Rectal smooth muscle tissue (tissue), 1 donor: Measurements from ENCODE around the gene MED27.
"Not testable (repeated sequence)": the region's sequence is repeated elsewhere in the genome, so short reads cannot be mapped to it uniquely, and the experiment has no call there.

Source experiments
- H3K27ac ChIP-seq: one replicate; pipeline ENCODE4 v1.7.0; 2013; ENCODE audit warnings: low read depth, low read length, inconsistent platforms
- H3K27me3 ChIP-seq: one replicate; pipeline ENCODE4 v1.7.0; 2013; ENCODE audit warnings: low read length; ENCODE audit not compliant: control insufficient read depth, insufficient read depth
- H3K36me3 ChIP-seq: one replicate; pipeline ENCODE4 v1.7.0; 2013; ENCODE audit warnings: low read length; ENCODE audit not compliant: control insufficient read depth, insufficient read depth
- H3K4me1 ChIP-seq: one replicate; pipeline ENCODE4 v1.7.0; 2013; ENCODE audit warnings: low read length; ENCODE audit not compliant: control insufficient read depth, insufficient read depth
- H3K4me3 ChIP-seq: one replicate; pipeline ENCODE4 v1.7.0; 2013; ENCODE audit warnings: low read length
- H3K9ac ChIP-seq: one replicate; pipeline ENCODE4 v1.7.0; 2013; ENCODE audit warnings: low read length

Gene MED27

DNA sequence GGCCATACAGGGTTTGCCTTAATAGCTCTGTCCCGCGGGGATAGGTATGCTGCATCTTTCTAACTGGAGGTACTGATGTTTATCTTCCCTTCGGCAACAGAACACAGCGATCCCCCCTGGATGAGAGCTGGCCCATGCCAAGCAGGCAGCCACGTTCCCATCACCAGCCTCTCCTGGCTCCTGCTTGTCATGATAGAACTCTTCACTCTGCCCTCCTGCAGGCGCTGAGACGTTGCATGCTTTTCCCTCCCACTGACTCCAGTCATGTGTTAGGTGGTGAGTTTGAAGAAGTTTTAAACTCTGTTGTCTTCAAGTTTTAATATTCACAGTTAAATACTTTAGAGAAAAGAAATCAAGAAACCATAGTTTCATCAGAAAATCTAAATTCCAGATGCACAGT is 60.0 kb downstream of the MED27 start:
- Histone ChIP-seq H3K36me3 (no peaks in the 10 kb centered on the region), H3K4me1 (no peaks in the 10 kb centered on the region), H3K27ac (no peak overlapping the region), H3K9ac (no peak overlapping the region), H3K4me3 (no peak overlapping the region), H3K27me3 (no peaks in the 10 kb centered on the region)

DNA sequence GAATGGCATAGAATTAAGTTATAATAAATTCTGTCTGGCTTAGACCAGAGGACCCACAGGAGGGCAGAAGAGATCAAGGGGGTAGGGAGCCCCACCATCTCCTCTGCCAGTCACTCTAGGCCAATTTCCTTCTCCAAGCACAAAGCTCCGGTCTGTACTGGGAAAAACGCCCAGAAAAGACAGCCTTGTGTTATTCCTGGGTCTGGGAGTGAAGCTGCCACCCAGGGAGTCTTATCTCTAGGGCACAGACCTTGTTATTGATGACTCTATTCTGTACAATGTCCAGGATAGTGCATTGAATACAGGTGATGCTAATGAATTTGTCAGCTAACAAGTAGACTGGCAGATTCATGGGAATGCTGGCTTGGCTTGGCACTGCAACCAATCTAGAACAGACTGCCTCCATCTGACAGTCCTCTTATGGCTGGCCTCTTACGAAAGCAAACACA is 60.7 kb downstream of the MED27 start:
- H3K36me3 ChIP-seq: no peaks in the 10 kb centered on the region
- no peaks in the 10 kb centered on the region for H3K27me3 ChIP-seq
- no peak overlapping the region for H3K9ac ChIP-seq
- no peak overlapping the region for H3K27ac ChIP-seq
- no peaks in the 10 kb centered on the region for H3K4me1 ChIP-seq
- H3K4me3 ChIP-seq: no peak overlapping the region

DNA sequence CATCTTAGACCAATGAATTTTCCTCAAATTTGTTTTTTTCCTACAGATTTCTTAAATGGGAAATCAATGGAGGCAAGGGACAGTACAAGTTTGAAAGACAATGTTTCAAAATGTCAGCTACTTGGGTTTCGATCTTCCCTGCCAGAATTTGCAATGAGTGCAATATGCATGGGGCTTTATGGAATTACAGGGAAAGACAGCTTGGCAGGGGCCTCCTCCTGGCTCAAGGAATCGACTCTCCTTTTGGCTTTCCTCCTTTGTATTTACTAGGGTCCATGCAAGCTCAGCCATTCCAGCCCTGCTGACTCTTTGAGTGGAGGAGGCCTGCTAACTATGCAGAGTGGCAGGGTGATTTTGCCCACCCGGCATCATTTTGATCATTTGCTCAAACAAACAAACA is 63.2 kb downstream of the MED27 start:
- H3K4me1 ChIP-seq: no peaks in the 10 kb centered on the region

DNA sequence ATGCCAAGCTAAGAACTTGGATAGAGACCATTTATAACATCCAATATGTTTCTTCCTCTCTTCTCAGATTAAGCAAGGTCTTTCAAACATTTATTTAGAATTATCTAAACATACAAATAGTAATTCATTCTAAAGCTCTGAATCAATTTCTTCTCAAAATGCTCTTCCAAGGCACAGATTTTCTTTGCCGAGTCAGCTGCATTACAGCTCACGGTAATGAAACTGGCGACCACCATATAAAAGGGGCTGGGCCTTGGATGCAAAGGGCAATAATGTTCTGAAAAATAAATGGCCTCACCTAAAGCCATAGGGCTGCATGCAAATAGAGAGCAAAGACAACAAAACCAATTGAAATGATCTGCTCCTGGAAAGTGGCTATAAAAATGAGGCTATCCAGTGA is 63.8 kb downstream of the MED27 start:
- H3K36me3 ChIP-seq: peaks cover 2% of the 10 kb centered on the region
- H3K27me3 ChIP-seq: no peaks in the 10 kb centered on the region
- H3K4me3 ChIP-seq: no peak overlapping the region
- no peak overlapping the region for H3K9ac ChIP-seq
- H3K27ac ChIP-seq: no peak overlapping the region
- no peaks in the 10 kb centered on the region for H3K4me1 ChIP-seq

More for the DNA sequence above, 63.2 kb downstream of the MED27 start:
- Histone ChIP-seq H3K4me3 (no peak overlapping the region), H3K27ac (no peak overlapping the region), H3K36me3 (peaks cover 2% of the 10 kb centered on the region), H3K9ac (no peak overlapping the region), H3K27me3 (no peaks in the 10 kb centered on the region)

DNA sequence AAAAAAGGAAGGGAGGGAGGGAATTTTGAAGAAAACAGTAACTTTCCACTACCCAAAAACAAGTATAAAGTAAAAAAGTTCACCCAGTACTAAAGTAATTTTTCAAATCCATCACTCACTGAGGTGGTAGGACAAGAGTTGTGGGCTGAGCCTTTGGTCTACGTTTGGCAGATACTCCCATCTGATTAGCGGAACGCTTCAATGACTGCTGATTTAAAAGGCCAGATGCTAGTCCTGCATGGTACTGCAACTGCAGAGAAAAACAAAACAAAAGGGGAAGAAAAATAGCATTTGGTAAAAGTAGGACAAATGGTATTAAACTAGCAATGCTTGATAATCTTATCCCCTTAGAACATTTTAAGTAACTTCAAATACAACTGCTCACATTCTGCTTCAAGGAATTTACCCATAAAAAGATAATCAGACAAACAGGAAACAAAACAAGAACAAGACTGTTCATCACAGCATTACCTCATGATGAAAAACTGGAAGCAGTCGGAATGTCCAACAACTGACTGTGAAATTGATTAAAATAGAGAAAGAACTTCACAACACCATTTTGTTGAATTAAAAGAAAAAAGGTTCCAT is 65.4 kb downstream of the MED27 start:
- H3K27ac ChIP-seq: no peak overlapping the region
- H3K4me1 ChIP-seq: no peaks in the 10 kb centered on the region

DNA sequence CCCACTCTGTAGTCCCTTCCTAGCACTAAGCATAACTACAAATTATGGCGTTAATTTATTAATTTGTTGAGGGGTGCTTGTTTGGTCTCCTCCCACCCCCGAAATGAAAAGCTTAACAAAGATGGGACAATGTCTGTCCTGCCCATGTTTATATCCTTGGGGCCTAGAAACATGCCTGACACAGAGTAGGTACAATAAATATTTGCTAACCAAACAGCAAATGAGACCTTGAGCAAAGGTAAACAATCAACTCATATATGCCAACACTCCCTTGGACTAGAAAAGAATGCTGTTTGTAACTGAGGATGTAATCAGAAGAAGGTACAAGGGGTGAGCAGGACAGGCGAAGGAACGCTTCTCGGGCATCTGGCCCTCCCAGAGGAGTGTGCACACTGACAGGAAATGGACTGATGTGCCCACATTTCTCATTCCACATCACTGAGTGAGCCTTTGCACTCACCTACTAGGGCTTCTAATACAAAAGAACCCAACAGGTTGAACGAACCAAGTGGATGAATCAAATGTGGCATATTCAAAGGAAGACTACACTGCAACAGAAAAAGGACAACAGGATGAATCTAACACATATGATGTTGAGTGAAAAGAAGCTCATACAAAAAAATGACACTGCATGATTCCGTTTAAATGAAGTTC is 66.8 kb downstream of the MED27 start:
- Histone ChIP-seq H3K27me3 (no peaks in the 10 kb centered on the region), H3K4me1 (no peaks in the 10 kb centered on the region), H3K36me3 (peaks cover 2% of the 10 kb centered on the region), H3K9ac (no peak overlapping the region), H3K27ac (no peak overlapping the region), H3K4me3 (no peak overlapping the region)

More for the DNA sequence above, 65.4 kb downstream of the MED27 start:
- no peaks in the 10 kb centered on the region for H3K27me3 ChIP-seq
- H3K36me3 ChIP-seq: peaks cover 2% of the 10 kb centered on the region
- H3K4me3 ChIP-seq: no peak overlapping the region
- no peak overlapping the region for H3K9ac ChIP-seq

DNA sequence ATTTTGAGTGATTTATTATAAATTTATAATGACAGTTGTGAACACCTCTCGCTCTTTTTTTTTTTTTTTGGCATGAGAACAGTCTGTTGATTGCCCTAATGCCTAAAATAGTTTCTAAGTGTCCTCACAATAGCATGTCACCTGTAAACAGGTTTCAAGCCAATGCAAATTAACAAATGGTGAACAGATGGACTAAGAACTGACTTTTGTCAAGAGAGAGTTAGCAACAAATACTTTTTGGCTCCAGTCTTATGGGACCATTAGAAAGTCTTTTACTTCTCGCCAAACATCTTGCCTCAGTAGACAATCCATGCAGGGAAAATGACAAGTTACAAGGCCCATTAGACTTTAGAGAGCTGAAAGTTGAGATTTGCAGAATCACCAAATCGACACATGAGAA is 67.8 kb downstream of the MED27 start:
- H3K4me3 ChIP-seq: no peak overlapping the region
- H3K36me3 ChIP-seq: peaks cover 2% of the 10 kb centered on the region
- no peak overlapping the region for H3K9ac ChIP-seq
- no peaks in the 10 kb centered on the region for H3K27me3 ChIP-seq
- no peak overlapping the region for H3K27ac ChIP-seq
- H3K4me1 ChIP-seq: no peaks in the 10 kb centered on the region

DNA sequence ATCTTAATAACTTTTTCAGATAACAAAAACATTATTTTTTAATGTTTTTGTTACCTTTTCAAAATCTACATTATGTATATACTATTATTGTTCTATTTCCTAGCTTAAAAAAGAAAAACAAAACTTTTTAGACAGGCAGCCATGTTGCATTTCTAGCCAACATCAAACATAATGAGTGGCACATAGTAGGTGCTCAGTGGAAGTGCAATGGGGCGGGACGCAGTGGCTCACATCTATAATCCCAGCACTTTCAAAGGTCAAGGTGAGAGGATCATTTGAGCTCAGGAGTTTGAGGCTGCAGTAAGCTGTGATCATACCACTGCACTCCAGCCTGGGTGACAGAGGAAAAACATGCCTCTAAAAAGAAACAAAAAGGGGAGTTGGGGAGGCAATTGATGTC is 68.4 kb downstream of the MED27 start:
- no peak overlapping the region for H3K27ac ChIP-seq
- no peak overlapping the region for H3K9ac ChIP-seq
- peaks cover 2% of the 10 kb centered on the region for H3K36me3 ChIP-seq
- H3K27me3 ChIP-seq: no peaks in the 10 kb centered on the region
- no peak overlapping the region for H3K4me3 ChIP-seq
- no peaks in the 10 kb centered on the region for H3K4me1 ChIP-seq

DNA sequence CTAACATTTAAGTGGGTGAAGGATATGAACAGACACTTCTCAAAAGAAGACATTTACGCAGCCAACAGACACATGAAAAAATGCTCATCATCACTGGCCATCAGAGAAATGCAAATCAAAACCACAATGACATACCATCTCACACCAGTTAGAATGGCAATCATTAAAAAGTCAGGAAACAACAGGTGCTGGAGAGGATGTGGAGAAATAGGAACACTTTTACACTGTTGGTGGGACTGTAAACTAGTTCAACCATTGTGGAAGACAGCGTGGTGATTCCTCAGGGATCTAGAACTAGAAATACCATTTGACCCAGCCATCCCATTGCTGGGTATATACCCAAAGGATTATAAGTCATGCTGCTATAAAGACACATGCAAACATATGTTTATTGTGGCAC is 69.5 kb downstream of the MED27 start:
- not testable (repeated sequence) for H3K4me1 ChIP-seq, H3K27me3 ChIP-seq, H3K36me3 ChIP-seq, H3K4me3 ChIP-seq, H3K27ac ChIP-seq, H3K9ac ChIP-seq

DNA sequence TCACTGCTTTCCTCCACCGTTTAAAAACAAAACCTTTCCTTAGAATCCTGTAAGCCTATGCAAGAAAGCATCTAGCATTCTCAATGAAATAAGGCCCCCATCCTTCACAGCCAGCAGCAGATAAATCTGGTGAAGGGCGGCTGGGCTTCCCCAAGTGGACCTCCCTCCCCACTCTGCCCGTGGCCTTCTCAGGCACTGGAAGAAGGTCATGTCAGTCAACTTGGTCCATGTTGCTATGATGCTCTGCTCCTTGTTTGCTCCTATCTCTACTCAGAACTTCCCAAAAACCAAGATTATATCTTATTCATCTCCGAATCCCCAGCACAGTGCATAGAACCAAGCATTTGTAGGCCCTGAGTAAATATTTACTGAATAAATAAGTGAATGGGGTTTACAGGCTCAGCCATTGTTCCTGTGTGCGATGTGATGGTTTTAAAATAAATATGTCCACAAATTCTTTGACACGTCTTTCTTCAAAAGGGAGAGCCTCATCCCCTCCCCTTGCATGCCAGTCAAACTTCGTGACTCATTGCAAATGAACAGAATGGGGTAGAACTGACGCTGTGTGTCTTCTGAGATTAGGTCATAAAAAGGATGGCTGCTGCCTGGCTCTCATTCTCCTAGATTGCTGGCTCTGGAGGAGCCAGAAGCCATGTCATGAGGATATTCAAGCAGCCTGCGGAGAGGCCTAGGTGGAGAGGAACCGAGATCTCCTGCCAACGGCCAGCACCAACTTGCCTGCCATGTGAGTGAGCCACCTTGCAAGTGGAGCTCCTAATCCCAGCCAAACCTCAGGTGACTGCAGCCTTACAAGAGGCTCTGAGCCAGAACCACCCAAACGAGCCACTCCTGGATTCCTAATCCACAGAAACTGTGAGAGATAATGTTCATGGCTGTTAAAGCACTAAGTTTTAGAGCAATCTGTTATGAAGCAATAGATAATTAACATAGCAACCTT is 70.5 kb downstream of the MED27 start:
- Histone ChIP-seq H3K4me1 (peaks cover 2% of the 10 kb centered on the region), H3K9ac (no peak overlapping the region), H3K27me3 (no peaks in the 10 kb centered on the region), H3K36me3 (peaks cover 2% of the 10 kb centered on the region), H3K27ac (no peak overlapping the region), H3K4me3 (no peak overlapping the region)

DNA sequence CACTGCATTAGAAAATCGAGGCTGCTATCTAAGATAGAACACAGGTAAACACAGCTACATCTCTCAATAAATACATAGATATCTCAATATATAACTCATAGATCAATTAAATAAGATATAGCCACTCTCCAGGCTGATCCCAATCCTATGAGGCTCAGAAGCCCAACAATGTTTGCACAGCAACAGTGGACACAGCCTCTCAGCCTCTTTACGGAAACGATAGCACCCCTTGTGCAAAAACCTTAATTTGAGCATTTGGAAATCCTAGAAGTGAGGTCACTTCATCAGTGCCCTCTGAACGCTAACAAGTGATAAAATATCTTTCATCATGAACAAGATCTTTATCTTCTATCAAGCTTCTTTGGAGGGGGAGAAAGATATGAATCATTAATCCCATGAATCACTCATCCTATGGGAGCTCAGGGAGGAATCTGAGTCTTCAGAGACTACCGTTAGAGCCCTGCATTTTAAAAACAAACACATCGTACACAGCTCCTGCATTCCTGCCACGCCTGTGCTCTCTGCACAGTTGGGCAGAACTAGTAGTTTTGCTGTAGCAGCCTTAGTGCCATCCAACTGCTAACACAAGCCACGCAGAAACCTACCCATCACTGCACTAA is 71.4 kb downstream of the MED27 start:
- no peak overlapping the region for H3K4me3 ChIP-seq
- peaks cover 2% of the 10 kb centered on the region for H3K4me1 ChIP-seq
- H3K36me3 ChIP-seq: peaks cover 2% of the 10 kb centered on the region
- H3K27me3 ChIP-seq: no peaks in the 10 kb centered on the region
- no peak overlapping the region for H3K9ac ChIP-seq
- H3K27ac ChIP-seq: no peak overlapping the region

DNA sequence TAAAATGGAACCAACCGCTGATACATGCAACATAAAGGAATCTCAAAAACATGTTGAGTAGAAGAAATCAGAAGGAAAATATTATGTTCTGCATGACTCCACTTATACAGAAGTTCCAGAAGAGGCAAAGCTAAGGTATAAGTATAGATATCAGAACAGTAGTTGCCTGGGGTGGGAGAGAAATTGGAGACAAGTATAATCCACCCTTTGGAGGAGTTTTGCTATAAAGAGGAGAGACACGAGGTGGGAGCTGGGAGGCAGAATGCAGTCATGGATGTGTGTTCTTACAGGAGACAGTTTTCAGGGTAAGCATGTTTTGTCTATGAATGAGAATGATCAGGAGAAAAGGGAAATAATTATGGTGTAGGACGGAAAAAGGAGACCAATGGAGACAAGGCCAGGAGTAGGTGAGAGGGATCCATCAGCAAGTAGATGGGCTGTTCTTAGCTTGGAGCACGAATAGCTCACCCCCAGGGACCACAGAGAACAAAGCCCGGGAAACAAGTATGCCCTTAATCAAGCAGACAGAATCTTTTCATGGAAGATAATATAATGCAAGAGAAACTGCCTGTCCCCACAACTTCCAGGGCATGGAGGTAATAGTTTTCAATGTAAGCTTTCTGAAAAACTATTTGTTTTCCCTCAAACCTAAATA is 72.2 kb downstream of the MED27 start:
- Histone ChIP-seq H3K27ac (no peak overlapping the region), H3K4me1 (peaks cover 2% of the 10 kb centered on the region), H3K27me3 (no peaks in the 10 kb centered on the region), H3K9ac (no peak overlapping the region), H3K36me3 (no peaks in the 10 kb centered on the region), H3K4me3 (no peak overlapping the region)
